AG04449 (cell line): ENCODE results near the gene CEP295NL.

Experiments used
- CTCF ChIA-PET: fragments of 350-600 bp; formaldehyde crosslinking; extraction: SDS; loops from one replicate; lab custom pipeline; 2021; ENCODE audit warnings: antibody characterized with exemption; lab: Yijun Ruan, JAX
- POLR2A ChIA-PET: fragments of 400-600, 350-600 bp; formaldehyde crosslinking; extraction: SDS; loops from one replicate; lab custom pipeline; 2020; ENCODE audit warnings: antibody characterized with exemption, inconsistent platforms; lab: Yijun Ruan, JAX
- DNase-seq: peaks from one replicate; pipeline ENCODE4 v3.0.0-alpha.2; 2010; ENCODE audit warnings: low read depth, low spot score
- H3K4me3 ChIP-seq: 2 replicates; pipeline ENCODE4 v1.5.1; 2011; ENCODE audit warnings: low read depth, mild to moderate bottlenecking, control low read depth, low read length
- TF ChIP-seq, protein P1 (sequence below): IDR thresholded peaks from one replicate; pipeline ENCODE4 v1.5.1; 2011; ENCODE audit warnings: mild to moderate bottlenecking, moderate library complexity, low read length, control low read depth, inconsistent platforms; ENCODE audit not compliant: insufficient read depth; ENCODE audit errors: missing control alignments

The CEP295NL gene

DNA sequence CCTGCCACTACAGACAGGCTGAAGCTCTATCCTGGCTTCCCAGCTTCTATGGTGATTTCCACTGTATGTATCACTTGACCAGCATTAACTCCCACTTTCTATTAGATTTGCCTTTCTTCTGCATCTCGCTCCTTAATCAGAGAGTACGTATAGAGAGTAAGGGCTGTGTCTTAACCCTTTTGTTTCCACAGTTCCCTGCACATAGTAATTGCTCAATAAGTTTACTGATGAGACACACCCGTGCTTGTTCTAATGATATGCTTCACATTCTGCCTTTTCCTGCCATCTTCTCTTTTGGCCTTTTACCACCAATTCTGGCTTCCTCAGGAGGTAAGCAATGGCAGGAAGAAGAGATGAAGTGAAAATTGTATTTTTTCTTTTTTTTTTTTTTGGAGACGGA is 41.8 kb downstream of the CEP295NL start:
- no peak for DNase-seq
- ChIA-PET CTCF (interaction anchor here (9.8 kb wide), 1 partner anchor 105 kb away, joined by 214 read pairs; no protein-coding TSS in a partner anchor), POLR2A (no interaction called here)
- TF ChIP-seq, protein P1, sequence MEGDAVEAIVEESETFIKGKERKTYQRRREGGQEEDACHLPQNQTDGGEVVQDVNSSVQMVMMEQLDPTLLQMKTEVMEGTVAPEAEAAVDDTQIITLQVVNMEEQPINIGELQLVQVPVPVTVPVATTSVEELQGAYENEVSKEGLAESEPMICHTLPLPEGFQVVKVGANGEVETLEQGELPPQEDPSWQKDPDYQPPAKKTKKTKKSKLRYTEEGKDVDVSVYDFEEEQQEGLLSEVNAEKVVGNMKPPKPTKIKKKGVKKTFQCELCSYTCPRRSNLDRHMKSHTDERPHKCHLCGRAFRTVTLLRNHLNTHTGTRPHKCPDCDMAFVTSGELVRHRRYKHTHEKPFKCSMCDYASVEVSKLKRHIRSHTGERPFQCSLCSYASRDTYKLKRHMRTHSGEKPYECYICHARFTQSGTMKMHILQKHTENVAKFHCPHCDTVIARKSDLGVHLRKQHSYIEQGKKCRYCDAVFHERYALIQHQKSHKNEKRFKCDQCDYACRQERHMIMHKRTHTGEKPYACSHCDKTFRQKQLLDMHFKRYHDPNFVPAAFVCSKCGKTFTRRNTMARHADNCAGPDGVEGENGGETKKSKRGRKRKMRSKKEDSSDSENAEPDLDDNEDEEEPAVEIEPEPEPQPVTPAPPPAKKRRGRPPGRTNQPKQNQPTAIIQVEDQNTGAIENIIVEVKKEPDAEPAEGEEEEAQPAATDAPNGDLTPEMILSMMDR, result no peak
- no peak overlapping the region for H3K4me3 ChIP-seq

DNA sequence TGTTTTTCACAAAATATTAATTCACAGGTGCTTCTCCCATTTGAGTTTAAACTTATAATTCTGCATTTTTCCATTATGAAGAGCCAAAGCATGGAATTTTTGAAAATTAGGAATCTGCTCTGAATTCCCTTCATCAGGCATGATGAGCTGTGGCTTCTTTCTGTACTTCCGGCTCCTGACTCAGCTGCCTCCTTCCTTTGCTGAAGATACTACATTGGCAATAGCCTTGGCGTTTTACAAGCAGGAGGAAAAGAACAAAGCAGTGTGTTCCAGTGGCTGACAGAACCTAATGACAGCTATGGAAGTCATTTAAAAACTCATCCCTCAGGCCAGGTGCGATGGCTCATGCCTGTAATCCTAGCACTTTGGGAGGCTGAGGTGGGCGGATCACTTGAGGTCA is 44.0 kb downstream of the CEP295NL start:
- ChIA-PET POLR2A (no interaction called here), CTCF (interaction anchor here (1.0 to 1.3 kb wide), 3 partner anchors 17 to 112 kb away, joined by 3 to 6 read pairs (median 3); no protein-coding TSS in a partner anchor)
- TF ChIP-seq, protein P1, result no peak
- H3K4me3 ChIP-seq, result no peak overlapping the region
- DNase-seq, result no peak

DNA sequence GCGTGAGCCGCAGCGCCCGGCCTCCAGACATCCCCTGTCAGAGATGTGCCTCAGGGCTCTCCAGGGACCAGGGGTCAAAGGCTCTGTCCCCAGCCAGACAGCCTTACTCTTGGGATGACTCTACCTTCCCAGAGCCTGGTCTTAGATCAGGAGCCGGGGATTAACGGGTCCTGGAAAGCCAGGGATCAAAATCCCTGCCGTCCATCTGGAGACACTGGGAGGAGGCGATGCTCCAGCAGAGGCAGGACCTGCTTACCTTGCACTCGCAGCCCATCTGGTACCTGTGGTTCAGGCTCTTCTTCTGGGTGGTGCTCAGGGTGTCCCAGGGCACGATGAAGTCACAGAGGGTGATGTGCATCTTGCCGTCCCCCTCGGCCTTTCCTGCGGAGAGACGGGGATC is 45.7 kb downstream of the CEP295NL start:
- POLR2A ChIA-PET, result no interaction called here
- H3K4me3 ChIP-seq, result no peak overlapping the region
- CTCF ChIA-PET, result interaction anchor here (1.8 kb wide), 1 partner anchor 9 kb away, joined by 6 read pairs; no protein-coding TSS in a partner anchor
- TF ChIP-seq, protein P1, result no peak
- DNase-seq, result no peak

DNA sequence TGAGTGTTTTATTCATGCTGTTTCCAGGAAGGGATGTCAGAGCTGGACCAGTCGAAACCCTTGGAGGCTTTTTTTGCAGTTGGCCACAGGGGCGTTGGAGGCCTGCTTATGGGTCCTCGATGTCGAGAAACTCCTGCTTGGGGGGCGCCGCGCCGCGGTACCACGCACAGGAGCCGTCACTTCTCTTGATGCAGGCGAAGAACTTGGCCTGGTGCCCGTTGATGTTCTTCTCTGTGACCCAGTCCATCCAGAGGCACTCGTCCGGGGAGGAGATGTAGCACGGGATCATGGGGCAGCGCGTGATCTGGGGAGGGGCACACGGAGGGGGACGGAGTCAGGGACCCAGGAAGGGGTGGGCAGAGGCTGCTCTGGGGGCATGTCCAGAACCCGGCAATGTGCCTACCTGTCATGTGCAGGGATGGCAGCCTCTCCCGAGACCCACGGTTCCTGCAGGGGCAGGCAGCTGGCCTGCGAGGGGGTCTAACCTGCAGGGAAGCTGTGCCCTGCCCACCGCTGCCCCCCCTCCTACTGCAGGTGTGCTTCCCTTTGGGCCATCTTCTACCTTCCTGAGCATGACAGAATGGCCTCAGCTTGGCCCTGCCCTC is 47.3 kb downstream of the CEP295NL start:
- no peak for DNase-seq
- TF ChIP-seq, protein P1, result no peak
- POLR2A ChIA-PET, result interaction anchor here (0.5 kb wide), 1 partner anchor 16 kb away, joined by 5 read pairs; no protein-coding TSS in a partner anchor
- H3K4me3 ChIP-seq, result no peak overlapping the region
- CTCF ChIA-PET, result interaction anchor here (1.1 to 2.9 kb wide), 4 partner anchors 10 to 116 kb away, joined by 3 to 17 read pairs (median 4); no protein-coding TSS in a partner anchor

DNA sequence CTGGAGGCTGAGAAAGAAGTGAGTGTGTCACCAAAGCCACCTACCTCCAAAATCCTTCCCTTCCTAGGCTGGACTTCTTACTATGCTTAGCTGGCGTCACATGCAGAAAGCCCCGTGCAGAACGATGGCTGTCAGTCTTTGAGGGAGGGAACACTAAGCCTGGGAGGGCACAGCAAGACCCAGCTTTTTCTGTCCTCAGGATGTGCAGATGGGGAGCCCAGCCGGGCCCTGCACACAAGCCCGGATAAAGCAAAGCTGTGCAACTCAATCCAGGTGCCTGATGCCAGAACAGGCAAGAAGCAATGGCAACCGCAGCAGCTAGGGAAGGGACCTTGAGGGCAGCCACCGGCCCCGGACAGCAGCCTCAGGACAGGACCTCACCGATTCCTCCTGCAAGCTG is 48.5 kb downstream of the CEP295NL start:
- H3K4me3 ChIP-seq, result no peak overlapping the region
- TF ChIP-seq, protein P1, result no peak
- CTCF ChIA-PET, result interaction anchor here (0.9 to 2.9 kb wide), 3 partner anchors 11 to 117 kb away, joined by 3 to 17 read pairs (median 4); no protein-coding TSS in a partner anchor
- POLR2A ChIA-PET, result no interaction called here
- no peak for DNase-seq

DNA sequence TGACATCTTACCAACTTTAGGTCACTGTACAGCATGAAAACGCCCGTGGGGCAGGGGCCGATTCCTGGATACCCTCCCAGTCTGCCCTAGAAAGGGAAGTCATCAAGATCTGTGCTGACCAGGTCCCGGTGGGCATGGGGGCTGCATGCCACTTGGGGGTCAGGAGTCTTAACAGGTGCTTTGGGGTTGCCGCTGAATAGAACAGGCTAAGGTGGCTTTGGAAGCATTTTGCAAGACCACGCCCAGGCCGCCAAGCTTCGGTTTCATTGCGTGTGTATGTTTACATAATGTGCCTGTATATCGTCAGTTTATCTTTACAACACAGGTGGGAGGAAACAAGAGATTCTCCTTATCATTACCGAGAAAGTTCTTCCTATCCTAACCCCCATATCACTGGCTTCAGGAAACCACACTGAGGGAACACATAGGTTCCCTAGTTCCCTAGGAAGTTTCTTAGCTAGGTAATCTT is 49.0 kb downstream of the CEP295NL start:
- ChIA-PET POLR2A (no interaction called here), CTCF (interaction anchor here (0.9 to 2.9 kb wide), 3 partner anchors 12 to 117 kb away, joined by 3 to 17 read pairs (median 4); no protein-coding TSS in a partner anchor)
- TF ChIP-seq, protein P1, result no peak
- no peak overlapping the region for H3K4me3 ChIP-seq
- DNase-seq, result no peak
